Measurements from ENCODE around the gene RIOK1. TPM values are rescaled to one million over a fixed set of nuclear protein-coding genes. Genes with fewer than 3 reads are reported as not detected.
"Not testable (repeated sequence)": the region's sequence is repeated elsewhere in the genome, so short reads cannot be mapped to it uniquely, and the experiment has no call there.

RIOK1 gene
- total RNA-seq, 1 donor from 2014 or later: 24.9 TPM

DNA sequence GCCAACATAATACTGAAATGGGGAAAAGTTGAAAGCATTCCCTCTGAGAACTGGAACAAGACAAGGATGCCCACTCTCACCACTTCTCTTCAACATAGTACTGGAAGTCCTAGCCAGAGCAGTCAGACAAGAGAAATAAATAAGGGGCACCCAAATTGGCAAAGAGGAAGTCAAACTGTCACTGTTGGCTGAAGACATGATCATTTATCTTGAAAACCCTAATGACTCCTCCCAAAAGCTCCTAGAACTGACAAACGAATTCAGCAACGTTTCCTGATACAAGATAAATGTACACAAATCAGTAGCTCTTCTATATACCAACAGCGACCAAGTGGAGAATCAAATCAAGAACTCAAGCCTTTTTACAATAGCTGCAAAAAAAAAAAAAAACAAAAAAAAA lies 37.7 kb upstream of the RIOK1 start:
- H3K36me3 Mint-ChIP-seq (ENCODE audit: unreplicated experiment); H3K9me3 Mint-ChIP-seq (ENCODE audit: unreplicated experiment); H3K4me3 Mint-ChIP-seq (ENCODE audit: unreplicated experiment); H3K27me3 Mint-ChIP-seq (ENCODE audit: unreplicated experiment); DNase-seq; H3K4me1 Mint-ChIP-seq (ENCODE audit: low read depth, unreplicated experiment); H3K27ac Mint-ChIP-seq (ENCODE audit: unreplicated experiment): not testable (repeated sequence)

- H3K4me1 Mint-ChIP-seq (ENCODE audit: low read depth, unreplicated experiment): no peaks in the 10 kb centered on the region
Measured at GRCh38 chr6:7367408-7367807, 22.2 kb upstream of the RIOK1 start.

GRCh38 chr6:7373739-7374138 lies 15.9 kb upstream of the RIOK1 start:
- H3K4me3 Mint-ChIP-seq (ENCODE audit: unreplicated experiment): no peak overlapping the region
- H3K4me1 Mint-ChIP-seq (ENCODE audit: low read depth, unreplicated experiment): no peaks in the 10 kb centered on the region
- no peak for DNase-seq
- TF ChIP-seq, protein P1, sequence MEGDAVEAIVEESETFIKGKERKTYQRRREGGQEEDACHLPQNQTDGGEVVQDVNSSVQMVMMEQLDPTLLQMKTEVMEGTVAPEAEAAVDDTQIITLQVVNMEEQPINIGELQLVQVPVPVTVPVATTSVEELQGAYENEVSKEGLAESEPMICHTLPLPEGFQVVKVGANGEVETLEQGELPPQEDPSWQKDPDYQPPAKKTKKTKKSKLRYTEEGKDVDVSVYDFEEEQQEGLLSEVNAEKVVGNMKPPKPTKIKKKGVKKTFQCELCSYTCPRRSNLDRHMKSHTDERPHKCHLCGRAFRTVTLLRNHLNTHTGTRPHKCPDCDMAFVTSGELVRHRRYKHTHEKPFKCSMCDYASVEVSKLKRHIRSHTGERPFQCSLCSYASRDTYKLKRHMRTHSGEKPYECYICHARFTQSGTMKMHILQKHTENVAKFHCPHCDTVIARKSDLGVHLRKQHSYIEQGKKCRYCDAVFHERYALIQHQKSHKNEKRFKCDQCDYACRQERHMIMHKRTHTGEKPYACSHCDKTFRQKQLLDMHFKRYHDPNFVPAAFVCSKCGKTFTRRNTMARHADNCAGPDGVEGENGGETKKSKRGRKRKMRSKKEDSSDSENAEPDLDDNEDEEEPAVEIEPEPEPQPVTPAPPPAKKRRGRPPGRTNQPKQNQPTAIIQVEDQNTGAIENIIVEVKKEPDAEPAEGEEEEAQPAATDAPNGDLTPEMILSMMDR (IDR thresholded peaks at IDR 0.05; ENCODE audit: partially characterized antibody, unreplicated experiment): no peak
- peaks cover 2% of the 10 kb centered on the region for H3K27me3 Mint-ChIP-seq (ENCODE audit: unreplicated experiment)
- H3K9me3 Mint-ChIP-seq (ENCODE audit: unreplicated experiment): peaks cover 2% of the 10 kb centered on the region
- no peaks in the 10 kb centered on the region for H3K36me3 Mint-ChIP-seq (ENCODE audit: unreplicated experiment)
- H3K27ac Mint-ChIP-seq (ENCODE audit: unreplicated experiment): no peak overlapping the region

More at GRCh38 chr6:7367408-7367807, 22.2 kb upstream of the RIOK1 start:
- Mint-ChIP-seq H3K4me3 (ENCODE audit: unreplicated experiment) (no peak overlapping the region), H3K36me3 (ENCODE audit: unreplicated experiment) (no peaks in the 10 kb centered on the region), H3K27ac (ENCODE audit: unreplicated experiment) (no peak overlapping the region), H3K9me3 (ENCODE audit: unreplicated experiment) (no peaks in the 10 kb centered on the region), H3K27me3 (ENCODE audit: unreplicated experiment) (no peaks in the 10 kb centered on the region)
- TF ChIP-seq, protein P1 (IDR thresholded peaks at IDR 0.05; ENCODE audit: partially characterized antibody, unreplicated experiment): no peak
- no peak for DNase-seq

DNA sequence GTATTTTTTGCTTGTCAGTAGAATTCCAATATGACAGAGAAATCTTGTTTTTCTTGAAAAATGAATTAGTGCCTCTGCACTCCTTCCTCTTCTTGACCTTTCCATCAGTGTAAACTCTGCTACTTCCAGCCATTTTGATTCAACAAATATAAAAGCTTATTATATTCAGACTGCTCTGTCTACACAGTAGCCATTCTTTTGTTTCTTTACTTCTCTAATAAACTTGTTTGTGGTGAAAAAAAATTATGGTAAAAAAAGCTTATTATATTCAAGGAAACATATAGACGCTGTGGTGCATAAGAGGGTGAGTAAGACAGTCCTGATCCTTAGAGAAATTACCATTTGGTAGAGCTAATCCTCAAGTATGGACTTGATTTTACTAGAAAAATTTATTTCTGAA lies 11.6 kb upstream of the RIOK1 start:
- Mint-ChIP-seq H3K9me3 (ENCODE audit: unreplicated experiment) (peaks cover 3% of the 10 kb centered on the region), H3K27me3 (ENCODE audit: unreplicated experiment) (peaks cover 2% of the 10 kb centered on the region), H3K27ac (ENCODE audit: unreplicated experiment) (no peak overlapping the region), H3K36me3 (ENCODE audit: unreplicated experiment) (no peaks in the 10 kb centered on the region), H3K4me1 (ENCODE audit: low read depth, unreplicated experiment) (no peaks in the 10 kb centered on the region), H3K4me3 (ENCODE audit: unreplicated experiment) (no peak overlapping the region)
- DNase-seq: no peak
- TF ChIP-seq, protein P1 (IDR thresholded peaks at IDR 0.05; ENCODE audit: partially characterized antibody, unreplicated experiment): no peak

GRCh38 chr6:7378740-7379139 lies 10.9 kb upstream of the RIOK1 start:
- no peak overlapping the region for H3K27ac Mint-ChIP-seq (ENCODE audit: unreplicated experiment)
- H3K36me3 Mint-ChIP-seq (ENCODE audit: unreplicated experiment): no peaks in the 10 kb centered on the region
- H3K9me3 Mint-ChIP-seq (ENCODE audit: unreplicated experiment): peaks cover 2% of the 10 kb centered on the region
- peaks cover 2% of the 10 kb centered on the region for H3K27me3 Mint-ChIP-seq (ENCODE audit: unreplicated experiment)
- TF ChIP-seq, protein P1 (IDR thresholded peaks at IDR 0.05; ENCODE audit: partially characterized antibody, unreplicated experiment): no peak
- H3K4me3 Mint-ChIP-seq (ENCODE audit: unreplicated experiment): no peak overlapping the region
- no peak for DNase-seq
- no peaks in the 10 kb centered on the region for H3K4me1 Mint-ChIP-seq (ENCODE audit: low read depth, unreplicated experiment)

GRCh38 chr6:7381092-7381491 lies 8.5 kb upstream of the RIOK1 start:
- H3K4me3 Mint-ChIP-seq (ENCODE audit: unreplicated experiment): no peak overlapping the region
- H3K9me3 Mint-ChIP-seq (ENCODE audit: unreplicated experiment): peaks cover 2% of the 10 kb centered on the region
- no peaks in the 10 kb centered on the region for H3K36me3 Mint-ChIP-seq (ENCODE audit: unreplicated experiment)

More at GRCh38 chr6:7381092-7381491, 8.5 kb upstream of the RIOK1 start:
- TF ChIP-seq, protein P1 (IDR thresholded peaks at IDR 0.05; ENCODE audit: partially characterized antibody, unreplicated experiment): no peak
- Mint-ChIP-seq H3K27me3 (ENCODE audit: unreplicated experiment) (peaks cover 2% of the 10 kb centered on the region), H3K4me1 (ENCODE audit: low read depth, unreplicated experiment) (no peaks in the 10 kb centered on the region), H3K27ac (ENCODE audit: unreplicated experiment) (no peak overlapping the region)
- no peak for DNase-seq

All from glutamatergic neuron (in vitro differentiated cells).